GM12878 (cell line): ENCODE measurements around the gene FAM163A.

Experiments
- ASH2L ChIP-seq: fragments of 300-600, 200-600 bp; sonication (generic); IDR thresholded peaks from 2 replicates; pipeline ENCODE4 v1.6.1; 2017; ENCODE audit warnings: low read depth, mild to moderate bottlenecking, borderline replicate concordance
- CBX5 ChIP-seq: sonication (generic); IDR thresholded peaks from 2 replicates; pipeline ENCODE4 v1.6.1; 2016; ENCODE audit warnings: low read depth, moderate library complexity, mild to moderate bottlenecking, inconsistent platforms
- CEBPB ChIP-seq, 2 experiments: fragments of 150-350 bp in 1 of 2; IDR thresholded peaks; 2 replicates each; pipeline ENCODE4 v1.6.1; 2012 to 2014; ENCODE audit warnings: low read depth in 2 of 2, low read length in 2 of 2, borderline replicate concordance in 1 of 2, inconsistent platforms in 1 of 2
- CHD2 ChIP-seq: IDR thresholded peaks from 2 replicates; pipeline ENCODE4 v1.6.1; 2011; ENCODE audit warnings: low read depth, low read length, improper control_type of control experiment, borderline replicate concordance
- CTCF ChIP-seq, 3 experiments: IDR thresholded peaks in 2 of 3; conservative IDR thresholded peaks in 1 of 3; 2 replicates each; pipeline ENCODE4 v1.5.1; 2011; ENCODE audit warnings: low read depth in 3 of 3, low read length in 3 of 3, mild to moderate bottlenecking in 3 of 3, control low read depth in 2 of 3, moderate library complexity in 2 of 3, inconsistent platforms in 1 of 3, mixed read lengths in 1 of 3; ENCODE audit not compliant: control insufficient read depth in 2 of 3, insufficient read depth in 1 of 3; ENCODE audit errors: extremely low read depth in 1 of 3
- LARP7 ChIP-seq: fragments of 450-650 bp; IDR thresholded peaks from 2 replicates; pipeline ENCODE4 v1.6.1; 2017; ENCODE audit warnings: mild to moderate bottlenecking
- POLR2AphosphoS5 ChIP-seq: IDR thresholded peaks from 2 replicates; pipeline ENCODE4 v1.6.1; 2011; ENCODE audit warnings: mild to moderate bottlenecking, low read length, inconsistent platforms
- RCOR1 ChIP-seq: conservative IDR thresholded peaks from 2 replicates; pipeline ENCODE4 v1.6.1; 2012; ENCODE audit warnings: low read depth, low read length, improper control_type of control experiment
- SMC3 ChIP-seq: IDR thresholded peaks from 2 replicates; pipeline ENCODE4 v1.6.1; 2011; ENCODE audit warnings: low read length, improper control_type of control experiment, borderline replicate concordance

DNA sequence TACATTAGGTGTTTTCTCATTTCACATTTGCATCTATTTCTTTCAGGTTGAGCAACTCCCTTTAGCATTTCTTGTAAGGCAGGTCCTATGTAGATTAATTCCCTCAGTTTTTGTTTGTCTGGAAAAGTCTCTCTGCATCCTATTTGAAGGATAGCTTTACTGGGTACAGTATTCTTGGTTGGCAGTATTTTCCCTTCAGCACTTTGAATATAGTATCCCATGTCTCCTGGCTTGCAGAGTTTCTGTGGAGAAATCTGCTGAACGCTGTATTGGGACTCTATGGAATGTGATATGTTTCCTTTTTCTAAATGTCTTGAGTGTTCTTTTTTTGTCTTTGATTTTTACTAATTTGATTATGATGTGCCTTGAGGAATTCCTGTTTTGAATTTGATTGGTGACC, 28.9 kb upstream of the FAM163A start:
- TF ChIP-seq CBX5 (no peak), RCOR1 (no peak), POLR2AphosphoS5 (no peak), ASH2L (no peak), CHD2 (no peak), SMC3 (no peak), LARP7 (no peak), CEBPB (IDR thresholded peaks at IDR 0.05; ENCODE audit: borderline replicate concordance in 1 of 2, low read depth in 2 of 2, low read length in 2 of 2) (no peak), CTCF (IDR thresholded peaks at IDR 0.05 in 2 of 3, conservative IDR thresholded peaks at IDR 0.05 in 1 of 3; ENCODE audit: control insufficient read depth in 2 of 3, extremely low read depth in 1 of 3, insufficient read depth in 1 of 3, low read depth in 3 of 3, low read length in 3 of 3) (no peak)
